IPS-18c (cell line): ENCODE measurements around the gene ATP2A3.
"Not testable (repeated sequence)": the region's sequence is repeated elsewhere in the genome, so short reads cannot be mapped to it uniquely, and the experiment has no call there.

ENCODE experiments used
- H3K4me3 ChIP-seq: 2 replicates; pipeline ENCODE4 v1.7.0; 2013; ENCODE audit warnings: low read depth, mild to moderate bottlenecking, low read length, moderate library complexity; ENCODE audit not compliant: insufficient read depth
- H3K9me3 ChIP-seq: one replicate; pipeline ENCODE4 v1.6.1; 2013; ENCODE audit warnings: mild to moderate bottlenecking, low read length, moderate library complexity; ENCODE audit not compliant: control insufficient read depth, insufficient read depth

ATP2A3 gene

GRCh38 chr17:3994221-3994576, 30.0 kb upstream of the ATP2A3 start:
- Histone ChIP-seq H3K9me3 (no peaks in the 10 kb centered on the region), H3K4me3 (no peak overlapping the region)

DNA sequence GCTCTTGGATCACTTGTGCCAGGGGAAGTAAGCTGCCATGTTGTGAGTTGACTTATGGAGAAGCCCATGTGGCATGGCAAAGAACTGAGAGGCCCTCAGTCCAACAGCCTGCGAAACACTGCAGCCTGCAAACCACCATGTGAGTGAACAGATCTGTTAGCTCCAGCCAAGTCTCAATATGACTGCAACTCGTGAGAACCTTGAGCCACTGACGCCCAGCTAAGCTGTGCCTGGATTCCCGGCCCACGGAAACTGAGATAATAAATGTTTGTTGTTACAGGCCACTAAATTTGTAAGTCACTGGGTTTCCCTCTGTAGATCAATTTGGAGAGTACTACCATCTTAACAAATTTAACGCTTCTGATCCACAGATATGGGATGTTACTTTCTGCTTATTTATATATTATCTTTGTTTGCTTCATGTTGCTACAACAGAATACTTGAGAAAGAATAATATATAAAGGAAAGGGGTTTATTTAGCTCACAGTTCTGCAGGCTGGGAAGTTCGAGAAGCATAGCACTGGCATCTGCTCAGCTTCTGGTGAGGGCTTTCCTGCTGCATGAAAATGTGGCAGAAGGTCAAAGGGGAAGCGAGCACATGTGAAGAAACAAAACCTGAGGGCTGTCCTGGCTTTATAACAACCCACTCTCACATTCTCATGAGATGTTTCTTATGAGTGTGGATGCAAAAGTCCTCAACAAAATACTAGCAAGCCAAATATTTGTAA, 29.4 kb upstream of the ATP2A3 start:
- Histone ChIP-seq H3K9me3 (no peaks in the 10 kb centered on the region), H3K4me3 (no peak overlapping the region)

- Histone ChIP-seq H3K4me3 (no peak overlapping the region), H3K9me3 (peaks cover 2% of the 10 kb centered on the region)
Measured at GRCh38 chr17:3992370-3992769, 28.1 kb upstream of the ATP2A3 start.

GRCh38 chr17:3991699-3992098, 27.5 kb upstream of the ATP2A3 start:
- not testable (repeated sequence) for H3K4me3 ChIP-seq, H3K9me3 ChIP-seq

DNA sequence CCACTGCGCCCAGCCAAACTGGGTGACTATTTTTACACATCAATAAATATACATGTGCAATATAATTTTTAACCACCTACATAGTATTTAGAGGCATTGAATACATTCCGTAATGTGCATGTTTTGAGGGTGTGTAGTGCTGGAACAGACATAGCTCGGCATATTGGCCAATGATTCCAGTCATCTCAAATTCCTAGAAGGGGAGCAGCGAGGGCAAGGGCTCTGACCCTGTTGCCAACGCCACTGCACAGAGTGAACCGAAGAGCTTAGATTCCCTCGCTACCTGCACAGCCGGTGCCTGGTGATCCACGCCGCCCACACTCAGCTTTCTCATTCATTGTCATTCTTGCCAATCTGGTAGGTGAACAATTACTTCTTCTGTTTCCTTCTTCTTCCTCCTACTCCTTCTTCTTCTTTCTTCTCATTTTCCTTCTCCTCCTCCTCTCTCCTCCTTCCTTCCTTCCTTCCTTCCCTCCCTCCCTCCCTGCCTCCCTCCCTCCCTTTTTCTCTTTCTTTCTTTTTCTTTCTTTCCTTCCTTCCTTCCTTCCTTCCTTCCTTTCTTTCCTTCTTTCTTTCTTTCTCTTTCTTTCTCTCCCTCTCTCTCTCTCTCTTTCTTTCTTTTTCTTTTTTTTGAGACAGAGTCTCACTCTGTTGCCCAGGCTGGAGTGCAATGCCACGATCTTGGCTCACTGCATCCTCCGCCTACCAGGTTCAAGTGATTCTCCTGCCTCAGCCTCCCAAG, 26.3 kb upstream of the ATP2A3 start:
- peaks cover 2% of the 10 kb centered on the region for H3K9me3 ChIP-seq
- no peak overlapping the region for H3K4me3 ChIP-seq

DNA sequence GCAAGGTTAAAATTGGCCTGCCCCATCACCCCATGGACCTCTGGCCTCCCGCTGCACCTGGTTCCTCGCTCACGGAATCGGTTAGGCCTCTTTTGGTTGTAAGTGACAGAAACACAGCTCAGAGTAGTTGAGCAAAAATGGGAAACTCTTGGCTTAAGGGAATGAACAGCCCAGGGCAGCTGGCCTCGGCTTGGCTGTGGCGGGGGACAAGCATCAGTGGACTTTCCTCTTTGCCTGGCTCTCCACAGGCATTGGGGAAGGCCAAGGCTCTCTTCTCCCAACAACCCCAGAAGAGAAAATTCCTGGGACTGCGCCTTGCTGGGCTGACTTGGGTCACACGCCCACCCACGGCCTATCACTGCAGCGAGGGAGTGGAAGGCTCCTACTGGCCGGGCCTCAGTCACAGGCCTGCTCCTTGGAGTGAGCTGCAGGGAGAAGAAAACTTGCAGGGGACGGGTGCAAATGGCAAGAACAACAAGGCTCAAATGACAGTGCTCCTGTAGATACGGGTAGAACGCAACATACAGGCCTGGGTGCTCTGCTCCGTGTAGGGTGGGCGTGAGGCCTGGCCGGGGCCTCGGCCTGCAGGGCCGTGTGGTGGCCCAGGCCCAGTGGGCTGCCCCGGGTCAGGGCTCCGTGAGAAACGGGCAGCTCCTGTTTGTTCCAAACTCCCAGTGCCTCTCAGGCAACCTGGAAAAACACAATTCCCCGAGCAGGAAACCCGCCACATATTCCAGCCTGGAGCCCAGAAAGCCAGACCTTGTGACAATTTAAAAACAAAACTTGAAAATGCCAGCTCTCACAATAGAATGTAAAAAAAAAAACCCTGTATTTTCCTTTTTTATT, 25.0 kb upstream of the ATP2A3 start:
- H3K9me3 ChIP-seq, result peaks cover 2% of the 10 kb centered on the region
- no peak overlapping the region for H3K4me3 ChIP-seq

DNA sequence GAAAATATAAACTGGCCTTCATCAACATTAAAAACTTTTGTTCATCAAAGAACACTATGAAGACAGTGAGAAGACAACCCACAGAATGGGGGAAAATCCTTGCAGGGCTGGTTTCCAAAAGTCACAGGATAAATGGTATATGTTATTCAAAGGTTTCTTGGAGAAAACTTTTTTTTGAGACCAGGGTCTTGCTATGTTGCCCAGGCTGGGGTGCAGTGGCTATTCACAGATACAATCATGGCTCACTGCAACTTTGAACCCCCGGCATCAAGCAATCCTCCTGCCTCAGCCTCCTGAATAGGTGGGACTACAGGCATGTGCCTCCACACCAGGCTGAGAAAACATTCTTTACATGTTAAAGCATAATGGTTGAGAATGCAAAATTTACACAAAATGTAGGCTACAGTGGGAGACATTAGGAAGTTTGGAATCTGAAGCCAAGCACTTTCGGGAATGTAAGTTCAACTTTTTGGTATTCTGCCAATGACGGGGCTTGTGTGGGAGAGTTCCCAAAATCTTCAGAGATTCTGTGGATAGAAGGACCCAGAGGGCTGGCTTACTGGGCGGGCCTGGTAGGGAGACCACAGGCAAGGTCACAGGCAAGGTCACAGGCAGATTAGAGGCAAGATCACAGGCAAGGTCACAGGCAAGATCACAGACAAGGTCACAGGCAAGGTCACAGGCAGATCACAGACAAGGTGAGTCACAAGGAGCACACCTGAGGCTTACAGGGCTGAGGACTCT, 24.2 kb upstream of the ATP2A3 start:
- no peak overlapping the region for H3K4me3 ChIP-seq
- peaks cover 2% of the 10 kb centered on the region for H3K9me3 ChIP-seq

- H3K9me3 ChIP-seq, result peaks cover 2% of the 10 kb centered on the region
- no peak overlapping the region for H3K4me3 ChIP-seq
Measured at GRCh38 chr17:3986939-3987335, 22.7 kb upstream of the ATP2A3 start.

DNA sequence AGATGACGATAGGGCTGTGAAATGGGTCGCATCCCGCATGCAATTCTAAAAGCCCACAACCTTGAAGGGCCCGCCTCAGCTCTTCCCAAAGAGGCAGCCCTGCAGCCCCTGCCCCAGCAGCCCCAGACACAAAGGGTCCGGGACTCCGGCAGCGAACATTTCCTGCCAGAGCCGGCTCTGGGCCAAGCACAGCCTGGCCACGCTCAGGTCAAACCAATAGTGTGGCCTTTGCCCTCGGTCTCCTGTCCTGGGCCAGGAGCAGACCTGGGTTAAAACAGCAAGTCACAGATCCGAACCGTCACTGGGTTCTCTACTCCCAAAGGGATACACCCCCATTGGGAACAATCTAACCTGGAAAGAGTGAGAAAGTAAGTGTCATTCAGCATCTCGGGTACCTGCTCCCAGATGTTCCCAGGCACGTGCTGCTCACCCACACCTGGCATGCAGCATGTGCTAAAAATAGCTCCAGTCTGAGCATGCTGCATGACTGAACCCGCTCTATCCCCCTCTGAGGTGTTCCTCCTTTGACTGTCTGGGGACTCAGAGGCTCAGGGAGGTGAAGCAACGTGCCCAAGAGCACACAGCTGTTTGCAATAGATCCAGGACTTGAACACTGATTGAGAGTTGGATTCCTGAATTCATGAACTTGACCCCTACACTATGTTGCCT, 22.2 kb upstream of the ATP2A3 start:
- Histone ChIP-seq H3K4me3 (no peak overlapping the region), H3K9me3 (peaks cover 2% of the 10 kb centered on the region)

DNA sequence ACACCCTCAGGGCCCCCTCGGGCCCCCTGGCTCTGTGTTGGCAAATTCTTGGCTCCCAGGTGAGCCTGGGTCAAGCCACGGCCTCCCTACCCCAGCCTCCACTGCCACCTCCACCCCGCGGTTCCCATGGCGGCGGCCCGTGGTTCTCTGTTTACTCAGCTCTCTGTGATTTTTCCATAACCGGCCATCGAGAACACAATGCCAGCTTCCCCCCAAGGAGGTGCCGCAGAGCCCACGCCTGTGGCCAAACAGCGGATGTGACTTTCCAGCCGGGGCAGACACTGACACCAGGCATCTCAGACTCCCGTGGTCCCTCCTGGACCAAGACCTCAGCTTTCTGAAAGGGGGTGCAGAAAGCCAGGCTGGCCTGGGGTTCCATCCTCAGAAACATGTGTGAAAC, 21.6 kb upstream of the ATP2A3 start:
- Histone ChIP-seq H3K4me3 (no peak overlapping the region), H3K9me3 (peaks cover 2% of the 10 kb centered on the region)

DNA sequence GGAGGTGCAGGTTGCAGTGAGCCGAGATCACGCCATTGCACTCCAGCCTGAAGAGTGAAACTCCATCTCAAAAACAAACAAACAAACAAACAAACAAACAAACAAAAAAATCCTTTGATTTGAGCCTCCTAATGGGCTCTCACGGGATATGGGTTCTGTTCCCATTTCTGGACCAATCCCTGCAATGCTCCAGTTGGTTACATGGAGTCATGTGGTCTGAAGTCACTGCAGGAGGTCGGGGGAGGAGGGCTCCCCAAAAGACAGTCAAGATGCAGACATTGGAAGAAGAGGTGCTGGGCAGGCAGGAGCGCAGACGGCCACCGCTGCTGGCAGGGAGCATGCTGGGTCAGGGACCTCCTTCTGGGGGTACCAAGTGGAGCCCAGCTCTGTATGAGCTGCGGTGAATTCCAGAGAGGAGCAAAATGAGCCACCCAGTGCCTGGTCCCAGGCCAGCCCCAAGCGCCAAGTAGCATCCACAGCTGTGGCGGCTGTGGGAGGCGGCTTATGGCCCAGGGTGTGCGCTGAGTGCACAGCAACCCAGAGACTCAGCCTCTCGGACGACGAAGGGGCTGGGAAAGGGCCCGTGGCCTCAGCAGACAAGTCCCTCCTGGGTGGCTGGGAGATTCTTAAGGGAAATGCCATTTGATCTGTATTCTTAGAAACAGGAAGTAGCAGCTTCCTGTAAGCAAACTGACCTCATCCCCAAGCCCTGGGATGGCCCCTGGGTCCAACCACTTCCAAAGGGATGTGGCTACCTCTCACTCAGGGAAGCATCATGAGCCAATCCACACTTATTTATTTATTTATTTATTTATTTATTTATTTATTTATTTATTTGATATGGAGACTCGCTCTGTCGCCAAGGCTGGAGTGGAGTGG, 19.6 kb upstream of the ATP2A3 start:
- H3K4me3 ChIP-seq, result no peak overlapping the region
- peaks cover 2% of the 10 kb centered on the region for H3K9me3 ChIP-seq

GRCh38 chr17:3982541-3983017, 18.3 kb upstream of the ATP2A3 start:
- Histone ChIP-seq H3K9me3 (peaks cover 1% of the 10 kb centered on the region), H3K4me3 (no peak overlapping the region)

DNA sequence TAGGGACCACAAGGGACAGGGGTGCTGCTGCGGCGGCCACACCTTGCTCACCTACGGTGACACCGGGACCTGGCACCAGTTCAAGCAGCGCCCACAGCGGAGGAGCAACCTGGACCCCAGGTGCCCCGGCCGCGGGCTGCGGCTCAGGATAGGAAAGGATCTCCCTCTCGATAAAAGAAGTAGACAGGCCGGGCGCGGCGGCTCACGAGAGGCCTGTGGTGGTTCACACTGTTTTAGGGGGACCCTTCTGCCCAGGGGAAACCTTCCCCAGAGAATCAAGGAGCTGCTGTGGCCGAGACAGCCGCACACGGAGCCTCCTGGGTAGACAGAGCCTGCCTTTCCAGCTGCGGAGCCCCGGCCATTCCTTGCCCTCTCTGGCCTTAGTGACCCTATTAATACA, 17.9 kb upstream of the ATP2A3 start:
- no peak overlapping the region for H3K4me3 ChIP-seq
- no peaks in the 10 kb centered on the region for H3K9me3 ChIP-seq

GRCh38 chr17:3981455-3981854, 17.2 kb upstream of the ATP2A3 start:
- Histone ChIP-seq H3K4me3 (no peak overlapping the region), H3K9me3 (no peaks in the 10 kb centered on the region)

GRCh38 chr17:3980381-3981014, 16.3 kb upstream of the ATP2A3 start:
- Histone ChIP-seq H3K9me3 (no peaks in the 10 kb centered on the region), H3K4me3 (no peak overlapping the region)

GRCh38 chr17:3979290-3979611, 15.0 kb upstream of the ATP2A3 start:
- Histone ChIP-seq H3K4me3 (no peak overlapping the region), H3K9me3 (peaks cover 5% of the 10 kb centered on the region)
